Esophagus squamous epithelium (tissue), 4 donors: Measurements from ENCODE around the gene RIPOR2.

Experiments
- CTCF ChIP-seq, 6 experiments: fragments of 450-650 bp in 4 of 6; fragments of 200-600 bp in 2 of 6; sonication (generic) in 2 of 6; IDR thresholded peaks; one replicate each; pipeline ENCODE4 v1.5.1; 2016 to 2019; ENCODE audit warnings: antibody characterized with exemption in 6 of 6, mild to moderate bottlenecking in 4 of 6, moderate library complexity in 4 of 6
- POLR2A ChIP-seq, 4 donors: fragments of 450-650 bp; IDR thresholded peaks; one replicate each; pipeline ENCODE4 v1.6.1; 2017; ENCODE audit warnings: antibody characterized with exemption in 4 of 4, mild to moderate bottlenecking in 4 of 4, moderate library complexity in 3 of 4

GRCh38 chr6:24963887-24964570 is 28.3 kb upstream of the RIPOR2 start:
- no peak for TF ChIP-seq CTCF (IDR thresholded peaks at IDR 0.05)
- TF ChIP-seq POLR2A (IDR thresholded peaks at IDR 0.05): no peak
